HG03095 (cell line): ENCODE data around the gene INSYN1.
"Not testable (repeated sequence)": the region's sequence is repeated elsewhere in the genome, so short reads cannot be mapped to it uniquely, and the experiment has no call there.

Source experiments
- ATAC-seq: cut with Tn5 transposase; IDR thresholded peaks from one replicate; pipeline ENCODE4 v1.9.1; 2021; ENCODE audit warnings: moderate library complexity; ENCODE audit not compliant: unreplicated experiment

Gene INSYN1

GRCh38 chr15:73750438-73750837 lies 2.7 kb downstream of the INSYN1 start:
- no peak for ATAC-seq

GRCh38 chr15:73749971-73750370 lies 3.2 kb downstream of the INSYN1 start:
- no peak for ATAC-seq

GRCh38 chr15:73749533-73749932 lies 3.6 kb downstream of the INSYN1 start:
- no peak for ATAC-seq

- ATAC-seq, result no peak
Observed at GRCh38 chr15:73748730-73749129, 4.4 kb downstream of the INSYN1 start.

GRCh38 chr15:73747847-73748590 lies 5.1 kb downstream of the INSYN1 start:
- no peak for ATAC-seq

GRCh38 chr15:73746883-73747282 lies 6.3 kb downstream of the INSYN1 start:
- ATAC-seq, result no peak

GRCh38 chr15:73746261-73746660 lies 6.9 kb downstream of the INSYN1 start:
- ATAC-seq, result no peak

- no peak for ATAC-seq
Observed at GRCh38 chr15:73745073-73745472, 8.1 kb downstream of the INSYN1 start.

GRCh38 chr15:73744293-73744692 lies 8.9 kb downstream of the INSYN1 start:
- ATAC-seq, result no peak

GRCh38 chr15:73741321-73741836 lies 11.8 kb downstream of the INSYN1 start:
- no peak for ATAC-seq

GRCh38 chr15:73740152-73741048 lies 12.8 kb downstream of the INSYN1 start:
- no peak for ATAC-seq

GRCh38 chr15:73737535-73737934 lies 15.6 kb downstream of the INSYN1 start:
- ATAC-seq, result no peak

- ATAC-seq, result no peak
Observed at GRCh38 chr15:73732930-73733329, 20.2 kb downstream of the INSYN1 start.

GRCh38 chr15:73732051-73732450 lies 21.1 kb downstream of the INSYN1 start:
- not testable (repeated sequence) for ATAC-seq

GRCh38 chr15:73727330-73727976 lies 25.7 kb downstream of the INSYN1 start:
- ATAC-seq, result no peak

GRCh38 chr15:73724212-73724611 lies 28.9 kb downstream of the INSYN1 start:
- ATAC-seq, result no peak

- ATAC-seq, result no peak
Observed at GRCh38 chr15:73723191-73723590, 30.0 kb downstream of the INSYN1 start.

GRCh38 chr15:73722425-73722824 lies 30.7 kb downstream of the INSYN1 start:
- no peak for ATAC-seq

- no peak for ATAC-seq
Observed at GRCh38 chr15:73718694-73719093, 34.5 kb downstream of the INSYN1 start.

- ATAC-seq, result no peak
Observed at GRCh38 chr15:73717802-73718201, 35.3 kb downstream of the INSYN1 start.

GRCh38 chr15:73717206-73717605 lies 35.9 kb downstream of the INSYN1 start:
- no peak for ATAC-seq
